Measurements from ENCODE around the gene GAGE12H.
"Not testable (repeated sequence)": the region's sequence is repeated elsewhere in the genome, so short reads cannot be mapped to it uniquely, and the experiment has no call there.

GAGE12H gene, protein sequence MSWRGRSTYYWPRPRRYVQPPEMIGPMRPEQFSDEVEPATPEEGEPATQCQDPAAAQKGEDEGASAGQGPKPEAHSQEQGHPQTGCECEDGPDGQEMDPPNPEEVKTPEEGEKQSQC

DNA sequence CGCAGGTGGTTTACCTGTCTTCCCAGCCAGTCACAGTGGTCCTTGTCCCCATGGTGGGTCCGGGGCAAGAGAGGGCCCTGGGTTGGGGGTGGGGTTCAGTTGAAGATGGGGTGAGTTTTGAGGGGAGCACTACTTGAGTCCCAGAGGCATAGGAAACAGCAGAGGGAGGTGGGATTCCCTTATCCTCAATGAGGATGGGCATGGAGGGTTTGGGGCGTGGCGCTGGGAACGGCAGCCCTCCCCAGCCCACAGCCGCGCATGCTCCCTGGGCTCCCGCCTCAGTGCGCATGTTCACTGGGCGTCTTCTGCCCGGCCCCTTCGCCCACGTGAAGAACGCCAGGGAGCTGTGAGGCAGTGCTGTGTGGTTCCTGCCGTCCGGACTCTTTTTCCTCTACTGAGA lies at the start of gene GAGE12H:
GAGE12H (plus strand) TSS at position 301 of the 400 bp plus-strand sequence. CDS start 1,155 bp downstream, outside the sequence.
- DNase-seq = not testable (repeated sequence)

DNA sequence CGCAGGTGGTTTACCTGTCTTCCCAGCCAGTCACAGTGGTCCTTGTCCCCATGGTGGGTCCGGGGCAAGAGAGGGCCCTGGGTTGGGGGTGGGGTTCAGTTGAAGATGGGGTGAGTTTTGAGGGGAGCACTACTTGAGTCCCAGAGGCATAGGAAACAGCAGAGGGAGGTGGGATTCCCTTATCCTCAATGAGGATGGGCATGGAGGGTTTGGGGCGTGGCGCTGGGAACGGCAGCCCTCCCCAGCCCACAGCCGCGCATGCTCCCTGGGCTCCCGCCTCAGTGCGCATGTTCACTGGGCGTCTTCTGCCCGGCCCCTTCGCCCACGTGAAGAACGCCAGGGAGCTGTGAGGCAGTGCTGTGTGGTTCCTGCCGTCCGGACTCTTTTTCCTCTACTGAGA lies 47.9 kb upstream of the GAGE12H start, which contains the start of gene GAGE12C:
GAGE12C (plus strand) TSS at position 301 of the 400 bp plus-strand sequence. CDS start 1,155 bp downstream, outside the sequence.
- DNase-seq = not testable (repeated sequence)

DNA sequence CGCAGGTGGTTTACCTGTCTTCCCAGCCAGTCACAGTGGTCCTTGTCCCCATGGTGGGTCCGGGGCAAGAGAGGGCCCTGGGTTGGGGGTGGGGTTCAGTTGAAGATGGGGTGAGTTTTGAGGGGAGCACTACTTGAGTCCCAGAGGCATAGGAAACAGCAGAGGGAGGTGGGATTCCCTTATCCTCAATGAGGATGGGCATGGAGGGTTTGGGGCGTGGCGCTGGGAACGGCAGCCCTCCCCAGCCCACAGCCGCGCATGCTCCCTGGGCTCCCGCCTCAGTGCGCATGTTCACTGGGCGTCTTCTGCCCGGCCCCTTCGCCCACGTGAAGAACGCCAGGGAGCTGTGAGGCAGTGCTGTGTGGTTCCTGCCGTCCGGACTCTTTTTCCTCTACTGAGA lies 38.3 kb upstream of the GAGE12H start, which contains the start of gene GAGE12D:
GAGE12D (plus strand) TSS at position 301 of the 400 bp plus-strand sequence. CDS start 1,155 bp downstream, outside the sequence.
- DNase-seq = not testable (repeated sequence)

DNA sequence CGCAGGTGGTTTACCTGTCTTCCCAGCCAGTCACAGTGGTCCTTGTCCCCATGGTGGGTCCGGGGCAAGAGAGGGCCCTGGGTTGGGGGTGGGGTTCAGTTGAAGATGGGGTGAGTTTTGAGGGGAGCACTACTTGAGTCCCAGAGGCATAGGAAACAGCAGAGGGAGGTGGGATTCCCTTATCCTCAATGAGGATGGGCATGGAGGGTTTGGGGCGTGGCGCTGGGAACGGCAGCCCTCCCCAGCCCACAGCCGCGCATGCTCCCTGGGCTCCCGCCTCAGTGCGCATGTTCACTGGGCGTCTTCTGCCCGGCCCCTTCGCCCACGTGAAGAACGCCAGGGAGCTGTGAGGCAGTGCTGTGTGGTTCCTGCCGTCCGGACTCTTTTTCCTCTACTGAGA lies 28.8 kb upstream of the GAGE12H start, which contains the start of gene GAGE12E:
GAGE12E (plus strand) TSS at position 301 of the 400 bp plus-strand sequence. CDS start 1,155 bp downstream, outside the sequence.
- DNase-seq = not testable (repeated sequence)

DNA sequence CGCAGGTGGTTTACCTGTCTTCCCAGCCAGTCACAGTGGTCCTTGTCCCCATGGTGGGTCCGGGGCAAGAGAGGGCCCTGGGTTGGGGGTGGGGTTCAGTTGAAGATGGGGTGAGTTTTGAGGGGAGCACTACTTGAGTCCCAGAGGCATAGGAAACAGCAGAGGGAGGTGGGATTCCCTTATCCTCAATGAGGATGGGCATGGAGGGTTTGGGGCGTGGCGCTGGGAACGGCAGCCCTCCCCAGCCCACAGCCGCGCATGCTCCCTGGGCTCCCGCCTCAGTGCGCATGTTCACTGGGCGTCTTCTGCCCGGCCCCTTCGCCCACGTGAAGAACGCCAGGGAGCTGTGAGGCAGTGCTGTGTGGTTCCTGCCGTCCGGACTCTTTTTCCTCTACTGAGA lies 19.2 kb upstream of the GAGE12H start, which contains the start of gene GAGE12F:
GAGE12F (plus strand) TSS at position 301 of the 400 bp plus-strand sequence. CDS start 1,155 bp downstream, outside the sequence.
- DNase-seq = not testable (repeated sequence)

DNA sequence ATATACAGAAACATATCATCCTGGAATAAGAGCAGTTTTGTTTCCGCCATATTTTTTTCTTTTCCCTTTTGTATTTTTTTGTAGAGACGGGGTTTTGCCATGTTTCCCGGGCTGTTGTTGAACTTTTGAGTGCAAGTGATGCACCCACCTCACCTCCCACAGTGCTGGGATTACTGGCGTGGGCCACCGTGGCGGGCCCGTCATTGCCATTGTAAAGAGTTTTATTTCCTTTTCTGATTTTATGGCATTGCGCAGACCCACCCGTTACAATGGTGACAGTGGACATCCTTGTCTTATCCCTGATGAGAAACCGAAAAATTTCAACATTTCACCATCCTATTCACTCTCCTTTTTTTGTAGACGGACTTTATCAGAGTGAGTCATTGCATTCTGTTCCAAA lies 11.0 kb upstream of the GAGE12H start:
- not testable (repeated sequence) for DNase-seq

DNA sequence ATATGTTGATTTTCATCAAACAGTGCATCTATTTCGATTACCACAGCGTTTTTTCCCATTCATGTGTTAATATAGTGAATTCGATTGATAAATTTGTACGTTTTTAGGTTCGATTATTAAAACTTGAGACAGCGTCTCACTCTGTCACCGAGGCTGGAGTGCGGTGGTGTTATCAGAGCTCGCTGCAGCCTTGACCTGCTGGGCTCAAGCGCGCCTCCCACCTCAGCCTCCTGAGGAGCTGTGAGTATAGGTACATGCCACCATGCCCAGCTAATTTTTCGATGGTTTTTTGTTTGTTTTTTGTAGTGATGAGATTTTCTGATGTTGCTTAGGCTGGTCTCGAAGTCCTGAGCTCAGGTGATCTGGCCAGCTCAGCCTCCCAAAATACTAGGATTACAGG lies 10.6 kb upstream of the GAGE12H start:
- DNase-seq = not testable (repeated sequence)

DNA sequence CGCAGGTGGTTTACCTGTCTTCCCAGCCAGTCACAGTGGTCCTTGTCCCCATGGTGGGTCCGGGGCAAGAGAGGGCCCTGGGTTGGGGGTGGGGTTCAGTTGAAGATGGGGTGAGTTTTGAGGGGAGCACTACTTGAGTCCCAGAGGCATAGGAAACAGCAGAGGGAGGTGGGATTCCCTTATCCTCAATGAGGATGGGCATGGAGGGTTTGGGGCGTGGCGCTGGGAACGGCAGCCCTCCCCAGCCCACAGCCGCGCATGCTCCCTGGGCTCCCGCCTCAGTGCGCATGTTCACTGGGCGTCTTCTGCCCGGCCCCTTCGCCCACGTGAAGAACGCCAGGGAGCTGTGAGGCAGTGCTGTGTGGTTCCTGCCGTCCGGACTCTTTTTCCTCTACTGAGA lies 9.6 kb upstream of the GAGE12H start, which contains the start of gene GAGE12G:
GAGE12G (plus strand) TSS at position 301 of the 400 bp plus-strand sequence. CDS start 1,155 bp downstream, outside the sequence.
- DNase-seq = not testable (repeated sequence)

DNA sequence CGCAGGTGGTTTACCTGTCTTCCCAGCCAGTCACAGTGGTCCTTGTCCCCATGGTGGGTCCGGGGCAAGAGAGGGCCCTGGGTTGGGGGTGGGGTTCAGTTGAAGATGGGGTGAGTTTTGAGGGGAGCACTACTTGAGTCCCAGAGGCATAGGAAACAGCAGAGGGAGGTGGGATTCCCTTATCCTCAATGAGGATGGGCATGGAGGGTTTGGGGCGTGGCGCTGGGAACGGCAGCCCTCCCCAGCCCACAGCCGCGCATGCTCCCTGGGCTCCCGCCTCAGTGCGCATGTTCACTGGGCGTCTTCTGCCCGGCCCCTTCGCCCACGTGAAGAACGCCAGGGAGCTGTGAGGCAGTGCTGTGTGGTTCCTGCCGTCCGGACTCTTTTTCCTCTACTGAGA lies 9.4 kb downstream of the GAGE12H start, which contains the start of gene GAGE2A:
GAGE2A (plus strand) TSS at position 301 of the 400 bp plus-strand sequence. CDS start 1,155 bp downstream, outside the sequence.
- not testable (repeated sequence) for DNase-seq

DNA sequence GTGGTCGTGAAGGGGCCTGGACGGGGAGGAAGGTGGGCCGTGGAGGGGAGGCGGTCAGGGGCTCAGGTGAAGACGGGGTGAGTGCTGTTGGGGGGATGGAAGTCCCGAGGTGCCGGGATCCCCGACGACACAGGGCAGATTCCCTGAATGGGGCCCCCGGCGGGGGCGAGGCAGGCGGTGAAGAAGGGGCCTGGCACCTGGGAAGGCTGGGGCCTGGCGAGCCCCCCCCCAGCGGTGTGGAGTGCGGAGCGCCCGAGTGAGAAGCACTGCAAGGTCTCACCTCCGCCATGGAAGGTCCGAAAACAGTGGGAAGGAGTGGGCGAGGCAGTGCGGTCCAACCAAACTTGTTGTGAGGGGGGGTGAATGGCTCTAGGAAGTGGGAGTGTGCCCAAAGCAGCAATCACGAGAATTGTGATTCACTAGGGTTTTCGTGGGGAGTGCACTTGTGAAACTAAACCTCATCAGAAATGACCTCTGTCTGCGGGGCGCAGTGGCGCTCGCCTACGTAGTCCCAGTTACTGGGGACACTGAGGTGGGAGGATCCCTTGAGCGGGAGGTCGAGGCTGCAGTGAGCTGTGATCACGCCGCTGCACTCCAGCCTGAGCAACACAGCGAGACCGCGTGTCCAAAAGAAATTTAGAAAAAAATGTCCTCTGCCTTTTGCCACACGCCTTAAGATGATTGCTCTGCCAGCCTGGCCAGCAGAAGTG lies 10.2 kb downstream of the GAGE12H start:
- not testable (repeated sequence) for DNase-seq

DNA sequence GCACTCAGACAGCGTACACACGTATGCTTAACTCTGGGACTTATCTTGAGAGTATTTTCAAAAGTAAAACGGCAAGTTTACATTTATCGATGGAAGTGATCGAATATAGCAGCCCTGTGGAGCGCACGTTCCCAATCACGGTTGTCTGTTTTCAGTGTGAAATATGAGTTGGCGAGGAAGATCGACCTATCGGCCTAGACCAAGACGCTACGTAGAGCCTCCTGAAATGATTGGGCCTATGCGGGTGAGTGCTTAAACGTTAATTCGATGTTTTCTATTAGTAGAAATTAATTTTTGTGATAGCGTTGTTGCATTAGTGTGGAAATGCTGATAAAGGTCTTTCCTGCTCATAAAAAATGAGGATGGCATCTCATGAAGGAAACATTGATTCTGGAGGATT lies 10.7 kb downstream of the GAGE12H start:
- DNase-seq = not testable (repeated sequence)

DNA sequence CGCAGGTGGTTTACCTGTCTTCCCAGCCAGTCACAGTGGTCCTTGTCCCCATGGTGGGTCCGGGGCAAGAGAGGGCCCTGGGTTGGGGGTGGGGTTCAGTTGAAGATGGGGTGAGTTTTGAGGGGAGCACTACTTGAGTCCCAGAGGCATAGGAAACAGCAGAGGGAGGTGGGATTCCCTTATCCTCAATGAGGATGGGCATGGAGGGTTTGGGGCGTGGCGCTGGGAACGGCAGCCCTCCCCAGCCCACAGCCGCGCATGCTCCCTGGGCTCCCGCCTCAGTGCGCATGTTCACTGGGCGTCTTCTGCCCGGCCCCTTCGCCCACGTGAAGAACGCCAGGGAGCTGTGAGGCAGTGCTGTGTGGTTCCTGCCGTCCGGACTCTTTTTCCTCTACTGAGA lies 19.0 kb downstream of the GAGE12H start, which contains the start of gene GAGE1:
GAGE1 (plus strand) TSS at position 301 of the 400 bp plus-strand sequence. CDS start 1,155 bp downstream, outside the sequence.
- not testable (repeated sequence) for DNase-seq

DNA sequence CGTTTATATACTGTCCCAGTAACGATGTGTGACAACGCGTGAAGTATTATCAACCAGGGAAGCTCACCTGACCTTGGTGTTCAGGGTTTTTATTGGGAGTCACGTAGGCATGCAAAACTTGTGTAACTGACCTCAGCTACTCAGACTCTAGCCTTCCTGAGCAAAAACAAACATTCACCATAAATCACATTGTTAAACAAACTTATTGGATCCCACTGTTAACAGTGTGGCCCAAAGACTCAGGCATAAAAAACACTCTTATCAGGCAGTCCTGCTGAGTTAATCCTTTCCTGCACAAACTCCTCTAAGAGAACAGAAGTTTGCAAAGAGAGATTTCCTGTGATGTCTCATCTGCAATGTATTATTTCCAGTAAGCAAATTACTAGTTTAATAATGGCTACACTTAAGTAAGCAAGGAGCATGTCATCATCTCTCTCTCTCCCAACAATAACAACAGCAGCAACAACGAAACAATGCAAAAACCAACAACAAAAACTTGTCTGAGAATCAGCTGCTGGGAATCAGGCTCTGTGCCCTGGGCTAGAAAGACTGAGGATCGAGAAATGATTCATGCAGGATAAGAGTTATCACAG lies 31.1 kb downstream of the GAGE12H start:
- no peak for DNase-seq

DNA sequence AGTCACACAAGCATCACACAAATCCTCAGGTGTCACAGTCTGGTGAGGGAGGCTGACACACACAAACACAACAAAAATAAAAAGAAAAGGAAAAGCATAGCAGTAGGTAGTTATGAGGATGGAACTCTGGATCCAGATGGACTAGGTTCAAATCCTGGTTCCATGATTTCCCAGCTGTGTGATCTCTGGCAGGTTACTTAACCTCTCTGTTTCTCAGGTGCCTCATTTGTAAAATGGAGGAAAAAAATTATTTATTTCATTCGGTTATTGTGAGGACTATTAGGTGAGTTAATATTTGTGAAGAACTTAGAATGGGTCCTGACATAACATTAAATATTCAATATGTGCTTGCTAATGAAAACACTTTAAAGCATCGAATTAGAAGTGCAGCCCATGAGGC lies 38.8 kb downstream of the GAGE12H start:
- no peak for DNase-seq

DNA sequence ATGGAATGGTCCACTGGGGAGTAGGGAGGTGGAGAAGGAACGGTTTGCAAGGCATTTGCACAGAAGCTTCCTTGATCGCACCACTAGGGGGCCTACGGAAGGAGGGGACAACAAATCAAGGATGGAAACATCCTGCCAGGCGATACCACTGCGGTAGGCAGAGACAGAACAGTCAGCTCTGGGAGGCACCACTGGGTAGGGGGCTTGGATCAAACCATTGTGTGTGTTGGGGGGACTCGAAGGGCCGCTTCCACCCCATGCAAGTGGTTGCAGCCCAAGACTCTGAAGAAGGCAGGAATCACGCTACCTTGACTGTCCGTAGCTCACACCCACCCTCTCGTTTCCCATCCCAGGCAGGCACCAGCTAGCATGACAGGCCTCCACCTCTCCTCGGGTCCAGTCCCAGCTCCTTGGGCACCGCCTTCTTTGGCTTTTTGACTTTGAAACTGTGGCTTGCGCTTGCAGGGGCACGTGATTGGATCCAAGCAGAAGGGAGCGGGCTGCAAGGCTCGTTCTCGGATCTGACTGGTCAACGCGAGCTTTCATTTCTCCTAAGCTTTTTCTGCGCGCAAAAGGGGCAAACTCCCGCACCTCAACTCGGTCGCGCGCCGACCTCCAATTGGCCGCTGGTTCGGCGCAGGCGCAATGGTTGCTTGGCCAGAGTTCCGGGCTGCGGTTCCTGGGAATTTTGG lies 47.5 kb downstream of the GAGE12H start:
- no peak for DNase-seq

All from right forelimb (tissue), 1 donor.